ENCODE data around the gene PPP1R1C.

The PPP1R1C gene

GRCh38 chr2:181947273-181947672 is 38.4 kb upstream of the PPP1R1C start:
- Histone ChIP-seq H3F3A (ENCODE audit: control insufficient read depth, insufficient read depth) (no peaks in the 10 kb centered on the region), H3K9me2 (replicated peaks; ENCODE audit: control insufficient read depth, low read length) (no peaks in the 10 kb centered on the region), H3K4me1 (ENCODE audit: control insufficient read depth, low read length) (peaks cover 4% of the 10 kb centered on the region; the same call in 1 of the 2 replicates), H3K4me2 (ENCODE audit: low read length) (no peak overlapping the region), H4K20me1 (ENCODE audit: control insufficient read depth, insufficient read depth, low read depth, low read length) (no peaks in the 10 kb centered on the region), H3K36me3 (ENCODE audit: control insufficient read depth, low read length) (no peaks in the 10 kb centered on the region), H3K27ac (ENCODE audit: low read depth, low read length) (no peak overlapping the region), H3K9me3 (ENCODE audit: control insufficient read depth, insufficient read depth, low read length) (no peaks in the 10 kb centered on the region), H3K27me3 (ENCODE audit: control insufficient read depth, low read length) (no peaks in the 10 kb centered on the region), H3K79me2 (ENCODE audit: control insufficient read depth, low read length) (no peaks in the 10 kb centered on the region), H3K4me3 (ENCODE audit: low read length) (no peak overlapping the region)
- TF ChIP-seq EZH2phosphoT487 (IDR thresholded peaks at IDR 0.05; ENCODE audit: borderline replicate concordance, low read length): no peak
- TF ChIP-seq CTCF (IDR thresholded peaks at IDR 0.05; ENCODE audit: low read depth, low read length, poor library complexity, severe bottlenecking): no peak

GRCh38 chr2:181948227-181948626 is 37.4 kb upstream of the PPP1R1C start:
- TF ChIP-seq EZH2phosphoT487 (IDR thresholded peaks at IDR 0.05; ENCODE audit: borderline replicate concordance, low read length) (no peak), CTCF (IDR thresholded peaks at IDR 0.05; ENCODE audit: low read depth, low read length, poor library complexity, severe bottlenecking) (no peak)
- H3F3A ChIP-seq (ENCODE audit: control insufficient read depth, insufficient read depth): no peaks in the 10 kb centered on the region
- no peaks in the 10 kb centered on the region for H3K9me2 ChIP-seq (replicated peaks; ENCODE audit: control insufficient read depth, low read length)
- H3K4me3 ChIP-seq (ENCODE audit: low read length): no peak overlapping the region
- H3K9me3 ChIP-seq (ENCODE audit: control insufficient read depth, insufficient read depth, low read length): no peaks in the 10 kb centered on the region
- H3K27me3 ChIP-seq (ENCODE audit: control insufficient read depth, low read length): no peaks in the 10 kb centered on the region
- H3K4me1 ChIP-seq (ENCODE audit: control insufficient read depth, low read length): peaks cover 4% of the 10 kb centered on the region; the same call in 1 of the 2 replicates
- H4K20me1 ChIP-seq (ENCODE audit: control insufficient read depth, insufficient read depth, low read depth, low read length): no peaks in the 10 kb centered on the region
- no peaks in the 10 kb centered on the region for H3K79me2 ChIP-seq (ENCODE audit: control insufficient read depth, low read length)
- no peaks in the 10 kb centered on the region for H3K36me3 ChIP-seq (ENCODE audit: control insufficient read depth, low read length)
- no peak overlapping the region for H3K27ac ChIP-seq (ENCODE audit: low read depth, low read length)
- H3K4me2 ChIP-seq (ENCODE audit: low read length): no peak overlapping the region

GRCh38 chr2:181949047-181949446 is 36.6 kb upstream of the PPP1R1C start:
- no peak overlapping the region for H3K27ac ChIP-seq (ENCODE audit: low read depth, low read length)
- H3K4me1 ChIP-seq (ENCODE audit: control insufficient read depth, low read length): peaks cover 10% of the 10 kb centered on the region
- no peaks in the 10 kb centered on the region for H3K79me2 ChIP-seq (ENCODE audit: control insufficient read depth, low read length)
- no peaks in the 10 kb centered on the region for H3K36me3 ChIP-seq (ENCODE audit: control insufficient read depth, low read length)
- no peak overlapping the region for H3K4me3 ChIP-seq (ENCODE audit: low read length)
- H3K4me2 ChIP-seq (ENCODE audit: low read length): no peak overlapping the region
- H3K27me3 ChIP-seq (ENCODE audit: control insufficient read depth, low read length): no peaks in the 10 kb centered on the region
- H3F3A ChIP-seq (ENCODE audit: control insufficient read depth, insufficient read depth): no peaks in the 10 kb centered on the region
- no peaks in the 10 kb centered on the region for H3K9me3 ChIP-seq (ENCODE audit: control insufficient read depth, insufficient read depth, low read length)
- H4K20me1 ChIP-seq (ENCODE audit: control insufficient read depth, insufficient read depth, low read depth, low read length): no peaks in the 10 kb centered on the region
- no peaks in the 10 kb centered on the region for H3K9me2 ChIP-seq (replicated peaks; ENCODE audit: control insufficient read depth, low read length)
- TF ChIP-seq EZH2phosphoT487 (IDR thresholded peaks at IDR 0.05; ENCODE audit: borderline replicate concordance, low read length) (no peak), CTCF (IDR thresholded peaks at IDR 0.05; ENCODE audit: low read depth, low read length, poor library complexity, severe bottlenecking) (no peak)
